Hippocampal formation (tissue), 2 donors: ENCODE results near the gene MYL7.
A peak's percentile ranks its signal among the peaks of the same experiment; 100 is the strongest.
"Not testable (repeated sequence)": the region's sequence is repeated elsewhere in the genome, so short reads cannot be mapped to it uniquely, and the experiment has no call there.

ENCODE experiments used
- DNase-seq, 2 donors: peaks; one replicate each; lab custom pipeline; 2025; lab: John Stamatoyannopoulos, UW

MYL7 gene

GRCh38 chr7:44172352-44172751 is 31.2 kb upstream of the MYL7 start:
- no peak for DNase-seq

DNA sequence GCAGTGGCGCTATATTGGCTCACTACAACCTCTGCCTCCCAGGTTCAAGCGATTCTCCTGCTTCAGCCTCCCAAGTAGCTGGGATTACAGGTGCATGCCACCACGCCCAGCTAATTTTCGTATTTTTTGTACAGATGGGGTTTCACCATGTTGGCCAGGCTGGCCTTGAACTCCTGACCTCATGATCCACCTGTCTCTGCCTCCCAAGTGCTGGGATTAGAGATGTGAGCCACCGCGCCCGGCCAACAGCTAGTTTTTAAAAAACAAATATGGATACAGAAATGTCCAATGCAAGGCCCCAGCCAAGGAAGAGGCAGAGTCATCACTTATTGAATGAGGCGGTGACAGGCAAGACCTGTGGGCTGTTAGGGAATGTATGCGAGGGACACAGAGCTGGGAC is 30.8 kb upstream of the MYL7 start:
- not testable (repeated sequence) for DNase-seq

- no peak for DNase-seq
Measured at GRCh38 chr7:44167920-44168319, 26.8 kb upstream of the MYL7 start.

- no peak for DNase-seq
Measured at GRCh38 chr7:44163591-44163990, 22.5 kb upstream of the MYL7 start.

DNA sequence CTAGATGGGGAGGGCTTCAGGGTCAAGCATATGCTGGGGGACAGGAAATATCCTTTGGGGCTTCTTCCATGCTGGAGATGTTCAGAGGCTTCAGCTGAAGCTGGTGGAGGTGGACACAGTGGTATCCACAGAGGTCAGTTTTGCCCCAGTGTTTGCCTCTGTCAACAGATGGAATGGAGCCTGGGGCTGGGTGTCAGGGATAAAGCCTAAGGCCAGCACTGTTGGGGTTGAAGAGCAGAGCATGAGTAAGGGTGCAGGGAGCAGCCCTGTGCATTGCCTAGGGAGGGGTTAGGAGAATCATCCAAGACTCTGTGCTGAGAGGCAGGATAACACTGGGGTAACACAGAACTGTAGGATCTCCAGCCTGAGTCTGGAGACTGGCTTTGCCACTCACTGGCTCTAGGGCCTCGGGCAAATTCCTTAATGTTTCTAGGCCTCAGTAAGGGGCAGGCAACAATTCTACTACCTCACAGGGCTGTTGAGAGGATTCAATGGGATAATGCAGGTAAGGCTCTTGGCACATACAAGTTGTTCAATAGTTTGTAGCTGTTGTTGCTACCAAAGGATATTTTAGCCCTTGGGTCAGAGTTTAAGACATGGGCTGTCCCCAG is 21.8 kb upstream of the MYL7 start:
- DNase-seq: no peak

DNA sequence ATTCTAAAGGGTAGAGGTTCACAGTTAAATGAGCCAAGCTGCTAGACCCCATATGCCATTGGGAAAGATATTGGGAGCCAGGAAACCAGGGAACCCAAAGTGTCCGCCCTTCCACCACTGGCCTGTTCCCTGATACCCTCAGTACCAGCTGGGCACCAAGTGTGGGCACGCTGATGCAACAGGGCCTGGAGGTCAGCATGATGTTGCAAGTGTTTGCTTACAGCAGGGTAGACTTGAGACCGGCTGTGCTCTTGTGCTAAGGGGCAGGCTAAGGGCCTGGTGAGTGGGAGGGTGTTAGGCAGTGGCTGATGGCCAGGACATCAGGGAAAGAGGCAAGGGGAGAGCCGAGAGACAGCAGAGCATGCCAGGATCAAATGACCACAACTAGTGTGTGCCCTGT is 21.0 kb upstream of the MYL7 start:
- no peak for DNase-seq

DNA sequence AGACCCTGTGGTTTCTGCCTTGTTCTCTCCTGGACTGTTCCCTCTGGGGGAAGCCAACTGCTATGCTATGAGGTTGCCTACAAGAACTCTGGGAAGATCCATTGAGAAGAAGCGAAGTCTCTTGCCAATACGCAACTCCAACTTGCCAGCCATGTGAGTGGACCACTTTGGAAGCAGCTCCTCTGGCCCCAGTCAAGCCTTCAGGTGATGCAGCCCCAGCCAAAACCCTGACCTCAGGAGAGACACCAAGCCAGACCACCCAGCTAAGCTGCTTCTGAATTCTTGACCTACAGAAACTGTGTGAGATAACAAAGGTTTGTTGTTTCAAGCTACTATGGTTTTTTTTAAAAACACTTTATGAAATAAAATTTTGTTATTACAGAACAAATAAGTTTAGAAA is 20.2 kb upstream of the MYL7 start:
- no peak for DNase-seq

GRCh38 chr7:44159824-44160630 is 18.9 kb upstream of the MYL7 start:
- no peak for DNase-seq

- DNase-seq: peak in 1 of 2 donors; percentile 19
Measured at GRCh38 chr7:44158873-44159631, 17.9 kb upstream of the MYL7 start.

- no peak for DNase-seq
Measured at GRCh38 chr7:44158096-44158872, 17.2 kb upstream of the MYL7 start.

DNA sequence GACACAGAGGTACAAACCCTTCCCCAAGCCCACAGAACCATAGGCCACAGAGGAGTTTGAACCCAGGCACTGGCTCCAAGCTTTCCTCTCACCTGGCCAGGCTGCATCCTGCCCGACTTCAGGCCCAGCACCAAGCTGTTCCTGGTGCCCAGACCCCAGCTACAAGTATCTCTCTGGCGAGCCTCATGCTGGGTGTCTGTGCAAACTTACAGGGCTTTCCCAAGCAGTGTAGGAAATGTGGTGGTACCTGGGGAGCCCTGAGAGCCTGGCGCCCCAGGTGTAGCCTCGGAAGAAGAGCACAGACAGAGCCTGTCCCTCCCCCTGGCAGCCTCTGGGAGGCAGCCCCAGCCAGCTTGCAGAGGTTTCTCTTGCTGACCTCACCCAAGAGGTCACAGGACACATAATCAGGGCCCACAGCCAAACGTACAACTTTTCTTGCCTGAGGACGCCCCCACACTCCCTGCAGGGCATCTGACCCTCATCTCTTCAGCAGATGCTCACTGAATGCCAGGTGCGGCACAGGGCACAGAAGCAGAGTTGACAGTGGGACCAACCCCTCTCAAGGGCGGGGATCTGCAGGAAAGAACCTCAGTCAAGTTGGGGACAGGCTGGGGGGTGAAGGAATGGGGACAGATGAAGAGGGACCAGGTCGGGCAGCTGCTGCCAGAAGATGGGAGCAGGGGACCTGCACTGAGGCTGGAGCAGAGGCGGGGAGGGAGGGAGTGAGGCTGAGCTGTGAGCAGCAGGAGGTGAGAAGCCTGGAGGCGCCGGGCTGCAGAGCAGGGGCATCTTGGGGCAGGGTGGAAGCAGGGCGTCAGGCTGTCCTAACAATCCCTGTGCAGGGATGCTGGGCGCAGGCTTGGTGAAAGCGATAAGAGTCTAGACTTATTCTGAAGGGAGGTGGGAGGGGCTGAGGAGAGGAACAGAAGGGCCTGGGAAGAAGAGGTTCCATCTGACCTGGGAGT is 16.3 kb upstream of the MYL7 start:
- DNase-seq: no peak

DNA sequence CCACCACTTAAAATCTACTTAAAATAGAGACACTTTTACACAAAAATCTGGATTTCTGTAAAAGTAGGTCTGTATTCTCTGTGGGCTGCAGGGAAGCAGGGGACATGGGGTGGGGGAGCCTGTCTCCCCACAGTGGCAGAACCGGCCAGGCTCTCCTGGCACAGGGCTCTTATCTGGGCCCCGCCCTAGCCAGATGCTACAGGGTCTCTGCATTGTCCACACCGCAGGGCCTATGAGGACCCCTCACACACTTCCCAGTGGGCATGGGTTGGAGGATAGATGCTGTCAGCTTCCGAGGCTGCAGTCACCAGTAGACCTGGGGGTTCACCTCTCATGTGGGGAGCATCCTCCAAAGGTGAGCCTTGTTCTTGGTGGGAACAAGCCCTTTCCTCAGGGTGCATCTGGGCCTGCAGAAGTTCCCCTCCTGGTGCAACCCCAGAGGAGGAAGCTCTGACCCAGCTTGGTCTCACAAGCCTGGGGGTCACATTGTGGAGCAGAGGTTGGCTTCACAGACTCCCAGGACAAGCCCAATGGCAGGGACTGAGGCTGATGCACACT is 15.4 kb upstream of the MYL7 start:
- no peak for DNase-seq

- peak in 1 of 2 donors; percentile 22 for DNase-seq
Measured at GRCh38 chr7:44155191-44156185, 14.4 kb upstream of the MYL7 start.

DNA sequence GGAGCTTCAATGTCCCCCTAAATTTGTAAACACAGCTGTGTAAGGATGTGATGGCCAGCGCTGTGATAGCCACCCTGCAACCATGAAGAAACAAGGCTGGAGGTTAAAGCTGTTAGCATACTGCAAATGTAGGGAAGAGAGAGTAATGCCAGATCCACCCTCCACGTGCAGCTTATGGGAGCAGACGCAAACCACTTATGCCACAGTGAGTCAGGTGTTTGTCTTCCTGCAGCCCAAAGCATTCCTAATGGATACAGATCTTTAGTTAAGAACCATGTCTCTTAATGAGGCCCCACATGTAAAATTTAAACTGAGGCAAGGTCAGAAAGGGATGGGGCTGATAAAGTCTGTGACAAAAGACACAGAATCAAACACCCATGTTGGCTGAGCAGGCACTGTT is 13.6 kb upstream of the MYL7 start:
- no peak for DNase-seq

DNA sequence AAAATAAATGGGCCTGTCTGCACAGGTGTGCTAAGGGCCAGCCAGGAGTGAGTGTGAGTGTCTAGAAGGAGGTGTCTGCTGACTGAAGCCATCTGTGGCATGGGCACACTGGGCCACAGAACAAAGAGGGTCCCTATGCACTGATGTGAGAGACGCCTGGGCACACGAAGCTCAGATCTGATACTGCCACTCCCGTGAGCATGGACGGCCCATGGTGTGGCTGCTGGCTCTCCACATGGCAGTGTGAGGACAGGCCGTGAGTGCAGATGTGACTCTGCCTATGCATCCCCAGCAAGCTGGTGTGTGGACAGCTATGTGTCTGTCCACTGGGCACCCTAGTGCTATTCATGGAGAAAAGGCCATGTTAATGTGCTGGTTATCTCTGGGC is 12.8 kb upstream of the MYL7 start:
- DNase-seq: no peak

DNA sequence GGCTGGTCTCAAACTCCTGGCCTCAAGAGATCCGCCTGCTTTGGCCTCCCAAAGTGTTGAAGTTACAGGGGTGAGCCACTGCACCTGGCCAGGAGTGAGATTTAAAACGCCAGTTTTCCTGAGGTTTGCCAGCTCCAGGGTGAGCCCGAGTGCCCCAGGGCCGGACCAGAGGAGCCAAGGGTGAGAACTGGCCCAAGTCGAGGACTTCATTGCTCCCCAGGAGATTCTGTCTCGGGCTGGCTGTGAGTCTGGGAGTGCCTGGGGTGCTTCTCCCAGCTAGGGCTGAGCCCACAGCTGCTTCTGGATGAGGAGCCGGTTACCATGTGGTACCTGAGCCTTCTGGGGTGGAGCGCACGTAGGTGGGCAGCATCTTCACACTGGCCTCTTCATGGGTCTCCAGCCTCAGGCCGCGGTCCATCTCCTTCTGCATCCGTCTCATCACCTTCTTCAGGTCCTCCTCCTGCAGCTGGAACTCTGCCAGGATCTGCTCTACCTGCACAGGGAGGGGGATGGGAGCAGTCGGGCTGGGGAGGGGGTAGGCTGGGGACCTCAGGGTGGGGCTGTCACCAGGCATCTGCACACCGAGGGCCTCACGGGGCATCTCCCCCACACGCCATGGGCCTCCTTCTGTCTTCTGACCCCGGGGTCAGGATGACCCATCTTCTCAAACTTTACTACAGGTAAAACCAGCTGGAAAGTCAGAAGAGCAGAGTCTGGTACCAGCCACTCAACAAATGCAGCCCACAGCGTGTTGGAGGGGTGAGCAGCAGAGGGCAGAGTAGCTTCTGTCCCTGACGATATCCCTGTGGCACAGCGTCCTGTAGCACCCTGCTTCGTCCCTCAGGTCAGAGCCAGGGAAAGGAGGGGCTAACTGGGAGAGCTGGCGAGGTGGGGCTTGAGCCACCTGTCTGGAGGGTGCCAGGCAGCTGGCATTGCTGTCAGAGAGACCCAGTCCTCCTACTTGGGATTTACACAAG is 12.1 kb upstream of the MYL7 start:
- no peak for DNase-seq

- DNase-seq: no peak
Measured at GRCh38 chr7:44151956-44152355, 10.8 kb upstream of the MYL7 start.
